Lung (tissue), 12 donors: Measurements from ENCODE around the gene FXYD2. TPM values are rescaled to one million over a fixed set of nuclear protein-coding genes. Genes with fewer than 3 reads are reported as not detected.

Source experiments
- ATAC-seq: fragments of 200-7000 bp; cut with Tn5 transposase; one replicate; pipeline ENCODE4 v1.9.1; 2020; ENCODE audit warnings: moderate number of reproducible peaks; ENCODE audit not compliant: insufficient read depth, low FRiP score
- DNase-seq, 3 donors: peaks; one replicate each; pipeline ENCODE4 v3.0.0-alpha.2; 2013 to 2017
- H3K27ac ChIP-seq, 2 donors: one replicate each; pipeline ENCODE4 v1.5.1; 2013; ENCODE audit warnings: mild to moderate bottlenecking in 2 of 2, moderate library complexity in 2 of 2, control low read depth in 1 of 2, inconsistent platforms in 1 of 2, low read depth in 1 of 2, low read length in 1 of 2
- H3K27me3 ChIP-seq, 3 donors: one replicate each; pipeline ENCODE4 v1.5.1; 2013; ENCODE audit warnings: low read length in 2 of 3; ENCODE audit not compliant: control insufficient read depth in 3 of 3, insufficient read depth in 3 of 3
- H3K36me3 ChIP-seq, 4 donors: one replicate each; pipeline ENCODE4 v1.5.1; 2013; ENCODE audit warnings: low read length in 4 of 4, mild to moderate bottlenecking in 1 of 4, moderate library complexity in 1 of 4; ENCODE audit not compliant: control insufficient read depth in 4 of 4, insufficient read depth in 4 of 4
- H3K4me1 ChIP-seq, 5 donors: one replicate each; pipeline ENCODE4 v1.5.1; 2013; ENCODE audit warnings: low read length in 5 of 5, mild to moderate bottlenecking in 2 of 5, moderate library complexity in 1 of 5; ENCODE audit not compliant: control insufficient read depth in 5 of 5, insufficient read depth in 5 of 5
- H3K4me3 ChIP-seq: one replicate; pipeline ENCODE4 v1.5.1; 2013; ENCODE audit warnings: mild to moderate bottlenecking, control low read depth, moderate library complexity
- H3K9ac ChIP-seq, 2 donors: one replicate each; pipeline ENCODE4 v1.5.1; 2013; ENCODE audit warnings: low read length in 2 of 2, control low read depth in 1 of 2; ENCODE audit not compliant: insufficient read depth in 1 of 2
- H3K9me3 ChIP-seq, 4 donors: one replicate each; pipeline ENCODE4 v1.5.1; 2013; ENCODE audit warnings: low read length in 3 of 4, mild to moderate bottlenecking in 1 of 4, moderate library complexity in 1 of 4; ENCODE audit not compliant: control insufficient read depth in 4 of 4, insufficient read depth in 3 of 4
- WGBS, 2 donors: extraction: QIAGEN DNeasy Blood & Tissue Kit; methylation state at CpG; one replicate each; pipeline ENCODE4 v1.1.7; 2013; 5-methylcytosine and 5-hydroxymethylcytosine counted together
- polyA plus RNA-seq, 2 donors: library from polyadenylated mRNA; stranded (reverse); fragments of 200-250 nt; gene quantifications; one replicate each; pipeline ENCODE4 v1.2.1, GENCODE V29; 2013
- total RNA-seq, 2 donors: library from RNA; depleted of rRNA in 1 of 2; stranded (reverse); fragments of >200 nt in 1 of 2; gene quantifications; one replicate each; pipeline ENCODE4 v1.2.1, GENCODE V29; 2014 to 2021
- TF ChIP-seq, protein P1 (sequence below): IDR thresholded peaks from 2 replicates; pipeline ENCODE4 v1.5.1; 2012; ENCODE audit warnings: mild to moderate bottlenecking; ENCODE audit errors: control extremely low read depth, extremely low read depth
- donor health status: control.
- donor health status: control.
- donor health status: Bipolar disorder and iron deficiency.
- donor health status: healthy.
- donor health status: DM: yes; HTN: yes; CAD: no.

The FXYD2 gene
- total and polyA plus RNA-seq, 4 donors = 1.6 to 6.9 (median 3.7) TPM

DNA sequence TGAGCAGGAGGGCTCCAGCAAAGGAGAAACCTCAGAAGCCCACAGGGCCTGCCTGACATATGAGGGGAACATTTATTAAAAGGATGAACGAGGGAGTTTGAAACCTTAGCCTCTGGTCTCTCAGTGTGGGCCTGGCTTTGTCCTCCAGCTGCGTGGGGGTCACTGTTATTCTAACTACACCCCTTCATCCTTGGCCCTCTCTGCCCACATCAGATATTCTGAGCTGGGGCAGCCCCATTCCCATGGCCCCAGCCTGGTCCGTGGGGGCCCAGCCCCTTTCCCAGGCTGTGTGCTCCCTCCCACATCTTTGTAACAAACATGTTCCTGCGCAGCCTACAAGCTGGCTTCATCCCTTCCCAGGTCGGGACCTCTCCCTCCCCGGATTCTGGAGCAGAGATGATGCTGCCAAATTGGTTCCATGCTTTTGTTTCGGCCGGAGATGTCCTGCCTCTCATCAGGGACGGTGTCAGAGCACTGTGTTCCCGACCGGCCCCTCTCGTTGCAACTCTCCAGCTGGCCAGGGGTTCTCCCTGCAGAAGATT, 47.9 kb upstream of the FXYD2 start:
- TF ChIP-seq, protein P1, sequence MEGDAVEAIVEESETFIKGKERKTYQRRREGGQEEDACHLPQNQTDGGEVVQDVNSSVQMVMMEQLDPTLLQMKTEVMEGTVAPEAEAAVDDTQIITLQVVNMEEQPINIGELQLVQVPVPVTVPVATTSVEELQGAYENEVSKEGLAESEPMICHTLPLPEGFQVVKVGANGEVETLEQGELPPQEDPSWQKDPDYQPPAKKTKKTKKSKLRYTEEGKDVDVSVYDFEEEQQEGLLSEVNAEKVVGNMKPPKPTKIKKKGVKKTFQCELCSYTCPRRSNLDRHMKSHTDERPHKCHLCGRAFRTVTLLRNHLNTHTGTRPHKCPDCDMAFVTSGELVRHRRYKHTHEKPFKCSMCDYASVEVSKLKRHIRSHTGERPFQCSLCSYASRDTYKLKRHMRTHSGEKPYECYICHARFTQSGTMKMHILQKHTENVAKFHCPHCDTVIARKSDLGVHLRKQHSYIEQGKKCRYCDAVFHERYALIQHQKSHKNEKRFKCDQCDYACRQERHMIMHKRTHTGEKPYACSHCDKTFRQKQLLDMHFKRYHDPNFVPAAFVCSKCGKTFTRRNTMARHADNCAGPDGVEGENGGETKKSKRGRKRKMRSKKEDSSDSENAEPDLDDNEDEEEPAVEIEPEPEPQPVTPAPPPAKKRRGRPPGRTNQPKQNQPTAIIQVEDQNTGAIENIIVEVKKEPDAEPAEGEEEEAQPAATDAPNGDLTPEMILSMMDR = no peak
- ATAC-seq (no peak), DNase-seq (peak in 1 of 3 donors; percentile 34)
- 59 to 62% methylated on average over 12 of the region's 12 CpGs for WGBS, 2 donors
- Histone ChIP-seq H3K27ac (peak overlapping the region in 1 of 2 donors; percentile 7), H3K4me1 (peaks cover 7 to 58% (median 17%) of the 10 kb centered on the region in 5 donors), H3K4me3 (no peak overlapping the region), H3K27me3 (no peaks in the 10 kb centered on the region), H3K9ac (no peak overlapping the region), H3K36me3 (peaks cover 0 to 3% (median 0%) of the 10 kb centered on the region in 4 donors), H3K9me3 (no peaks in the 10 kb centered on the region)

DNA sequence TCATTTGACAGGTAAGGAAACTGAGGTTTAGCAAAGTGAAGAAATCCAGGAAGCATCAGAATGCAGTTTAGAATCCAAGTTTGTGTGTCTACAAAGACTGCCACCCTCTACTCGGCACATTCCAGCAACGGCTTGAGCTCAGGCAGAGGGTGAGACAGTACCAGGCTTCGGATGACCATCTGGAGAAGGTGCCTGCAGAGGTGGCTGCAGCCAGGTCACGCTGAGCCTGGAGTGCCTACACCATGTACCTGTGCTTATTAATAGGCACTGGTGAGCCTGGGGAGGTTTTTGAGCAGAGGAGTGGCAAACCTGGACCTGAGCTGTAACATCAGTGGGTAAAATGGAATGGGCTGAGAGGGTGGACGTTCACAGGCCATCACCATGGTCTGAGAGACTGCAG, 47.2 kb upstream of the FXYD2 start:
- Histone ChIP-seq H3K9me3 (no peaks in the 10 kb centered on the region), H3K36me3 (peaks cover 0 to 3% (median 0%) of the 10 kb centered on the region in 4 donors), H3K4me3 (no peak overlapping the region), H3K27me3 (no peaks in the 10 kb centered on the region), H3K4me1 (peaks cover 7 to 51% (median 21%) of the 10 kb centered on the region in 5 donors), H3K9ac (no peak overlapping the region), H3K27ac (no peak overlapping the region)
- DNase-seq (no peak), ATAC-seq (no peak)
- WGBS, 2 donors = 86 to 91% methylated on average over 5 of the region's 5 CpGs
- TF ChIP-seq, protein P1 = no peak

DNA sequence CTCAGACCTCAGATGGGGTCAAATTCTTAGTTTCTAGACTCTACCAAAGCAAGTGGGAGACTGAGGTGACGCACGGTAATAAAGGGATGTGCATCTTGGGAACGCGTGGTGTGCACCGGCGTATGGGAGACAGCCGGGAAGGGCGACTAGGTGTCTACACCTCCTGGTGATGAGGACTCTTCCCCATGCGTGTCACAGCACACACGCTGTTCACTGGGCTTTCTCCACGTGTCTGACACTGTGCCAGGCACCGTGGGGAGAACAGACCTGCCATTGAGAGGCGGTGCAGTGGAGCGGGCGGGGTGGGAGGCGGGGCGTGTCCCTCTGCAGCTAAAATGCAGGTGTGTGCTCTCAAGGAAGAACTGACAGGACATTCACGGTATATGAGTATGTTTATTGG, 46.6 kb upstream of the FXYD2 start:
- TF ChIP-seq, protein P1 = no peak
- H3K36me3 ChIP-seq = peaks cover 0 to under 1% (median 0%) of the 10 kb centered on the region in 4 donors
- H3K4me1 ChIP-seq = peaks cover 7 to 51% (median 21%) of the 10 kb centered on the region in 5 donors
- no peak overlapping the region for H3K4me3 ChIP-seq
- ATAC-seq (no peak), DNase-seq (no peak)
- H3K27ac ChIP-seq = no peak overlapping the region
- H3K9ac ChIP-seq = no peak overlapping the region
- H3K27me3 ChIP-seq = no peaks in the 10 kb centered on the region
- WGBS, 2 donors = 85 to 91% methylated on average over 18 of the region's 18 CpGs
- H3K9me3 ChIP-seq = no peaks in the 10 kb centered on the region
